COLO668 (cell line): ENCODE measurements around the gene AGFG2.

Experiments used
- DNase-seq: peaks from one replicate; lab custom pipeline; 2025; ENCODE audit not compliant: unreplicated experiment; lab: John Stamatoyannopoulos, UW

AGFG2 gene

DNA sequence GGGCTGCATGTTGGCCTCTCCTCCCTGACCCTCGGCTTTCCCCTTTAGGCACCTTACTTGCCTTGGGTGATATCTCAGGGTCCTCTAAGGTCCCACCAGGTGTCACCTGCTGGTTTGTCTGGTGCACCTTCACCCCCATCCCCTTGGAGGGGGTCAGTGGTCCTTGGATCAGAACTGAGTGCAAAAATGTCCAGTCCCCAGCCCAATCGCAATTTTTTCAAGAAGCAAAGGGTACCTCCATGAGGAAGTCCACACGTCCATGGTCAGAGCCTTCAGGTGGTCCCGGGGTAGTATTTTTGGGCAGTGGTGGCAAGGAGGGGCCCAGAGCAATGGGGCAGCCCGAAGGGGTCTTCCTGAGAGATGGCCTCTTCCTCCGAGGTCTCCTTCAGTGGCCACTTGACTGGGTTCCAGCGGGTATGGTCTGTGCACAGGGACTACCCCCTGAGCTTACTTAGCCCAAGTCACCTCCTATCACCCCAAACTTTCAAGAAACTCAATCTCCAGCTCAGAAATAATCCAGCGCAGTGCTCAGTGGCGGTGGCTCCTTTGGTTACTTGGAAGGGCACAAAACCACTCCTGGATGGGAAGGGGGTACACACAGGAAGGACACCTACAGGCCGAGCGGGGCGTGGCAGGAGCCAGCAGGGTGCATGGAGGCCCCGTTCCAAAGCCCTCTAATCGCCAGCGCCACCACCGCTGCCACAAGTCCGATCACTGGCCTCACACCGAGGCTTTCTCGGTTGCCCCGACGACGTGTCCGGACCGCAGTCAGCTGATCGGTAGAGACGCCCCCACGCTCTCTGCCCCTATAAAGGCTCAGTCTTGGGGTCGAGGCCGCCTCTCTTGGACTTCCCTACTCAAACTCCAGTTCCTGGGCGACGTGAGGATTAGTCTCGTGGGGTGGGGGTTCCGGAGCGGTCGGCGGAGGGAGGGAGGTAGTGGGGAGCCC lies 30.2 kb downstream of the AGFG2 start:
- peak; percentile 79 for DNase-seq

DNA sequence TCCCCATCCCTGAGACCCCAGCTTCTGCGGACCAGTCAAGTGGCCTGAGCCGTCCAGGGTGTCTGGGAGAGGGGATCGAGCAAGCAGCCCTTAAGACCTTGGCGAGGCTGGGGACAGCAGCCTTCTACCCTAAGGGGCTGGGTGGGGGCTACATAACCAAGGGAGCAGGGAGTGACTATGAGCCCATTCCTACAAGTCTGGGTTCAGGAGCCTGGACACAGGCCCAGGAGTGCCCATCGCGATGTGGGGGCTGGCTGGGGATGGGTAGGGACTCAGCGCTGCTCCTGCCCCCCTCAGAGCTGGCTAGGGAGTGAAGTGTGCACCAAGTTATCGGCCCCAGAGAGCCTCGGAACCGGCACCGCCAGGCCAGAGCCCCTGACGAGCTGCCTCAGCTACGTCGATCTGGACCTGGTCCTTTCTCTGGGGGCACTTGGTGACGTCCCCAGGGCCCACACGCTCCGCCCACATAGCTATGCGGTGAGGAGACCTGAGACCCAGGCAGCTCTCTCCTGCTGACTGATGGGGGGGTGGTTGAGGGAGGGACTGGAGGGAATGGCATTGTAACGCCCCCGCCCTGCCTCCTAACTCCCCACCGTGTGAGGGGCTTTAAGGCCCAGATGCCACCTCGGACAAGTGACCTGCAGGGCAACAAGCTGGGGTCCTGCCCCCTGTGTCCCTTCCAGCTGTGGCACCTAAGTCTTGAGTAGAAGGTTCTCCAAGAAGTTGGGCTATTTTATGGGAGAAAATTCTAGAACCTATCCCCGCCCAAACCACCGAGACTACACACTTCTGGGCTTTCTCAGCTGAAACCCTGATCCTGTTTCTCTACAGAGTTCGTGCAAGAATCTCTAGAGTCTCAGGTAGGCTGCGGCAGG lies 32.2 kb downstream of the AGFG2 start:
- peak; percentile 5 for DNase-seq

DNA sequence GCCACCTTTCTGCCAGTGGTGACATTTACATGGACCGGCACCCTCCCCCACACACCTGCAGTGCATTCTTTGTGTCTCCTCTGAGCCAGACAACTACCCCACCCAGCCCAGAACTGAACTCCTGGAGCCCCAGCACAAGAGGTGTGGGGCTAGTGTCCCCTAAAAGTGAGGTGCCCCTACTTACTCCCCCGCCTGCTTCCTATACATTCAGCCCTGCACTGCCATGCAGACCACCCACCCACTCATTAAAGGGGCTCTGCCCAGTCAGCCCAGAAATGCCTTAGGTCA lies 32.8 kb downstream of the AGFG2 start:
- DNase-seq: peak; percentile 11

DNA sequence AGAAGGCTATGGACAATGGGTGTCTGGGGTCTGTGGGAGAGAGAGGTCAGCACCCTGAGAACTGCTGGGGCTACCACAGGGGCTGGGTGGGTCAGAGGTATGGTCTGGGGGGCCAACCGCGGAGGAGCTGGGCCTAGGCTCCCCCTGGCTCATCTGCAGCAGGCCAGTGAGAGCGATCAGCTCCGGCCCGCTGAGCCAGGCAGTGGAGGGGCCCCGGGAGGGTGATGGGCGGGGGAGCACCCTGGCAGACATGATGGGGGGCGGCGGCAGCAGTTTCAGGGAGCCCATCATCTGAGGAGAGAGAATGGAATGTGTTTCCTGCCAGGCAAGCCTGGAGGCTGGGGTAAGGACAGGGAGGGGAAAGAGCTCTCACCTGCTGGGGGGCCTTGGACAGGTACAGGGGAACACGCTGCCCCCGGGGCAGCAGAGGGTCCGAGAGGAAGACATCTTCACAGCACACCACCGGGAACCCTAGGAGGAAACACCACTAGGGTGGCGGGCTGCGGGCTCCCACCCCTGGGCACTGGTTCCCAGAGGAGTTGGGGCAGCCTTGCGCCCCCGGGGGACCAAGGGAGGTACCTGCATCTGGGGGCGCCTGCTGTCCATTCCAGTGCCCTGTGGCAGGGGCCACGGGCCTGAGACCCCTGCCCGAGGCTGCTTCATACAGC lies 33.4 kb downstream of the AGFG2 start:
- no peak for DNase-seq

DNA sequence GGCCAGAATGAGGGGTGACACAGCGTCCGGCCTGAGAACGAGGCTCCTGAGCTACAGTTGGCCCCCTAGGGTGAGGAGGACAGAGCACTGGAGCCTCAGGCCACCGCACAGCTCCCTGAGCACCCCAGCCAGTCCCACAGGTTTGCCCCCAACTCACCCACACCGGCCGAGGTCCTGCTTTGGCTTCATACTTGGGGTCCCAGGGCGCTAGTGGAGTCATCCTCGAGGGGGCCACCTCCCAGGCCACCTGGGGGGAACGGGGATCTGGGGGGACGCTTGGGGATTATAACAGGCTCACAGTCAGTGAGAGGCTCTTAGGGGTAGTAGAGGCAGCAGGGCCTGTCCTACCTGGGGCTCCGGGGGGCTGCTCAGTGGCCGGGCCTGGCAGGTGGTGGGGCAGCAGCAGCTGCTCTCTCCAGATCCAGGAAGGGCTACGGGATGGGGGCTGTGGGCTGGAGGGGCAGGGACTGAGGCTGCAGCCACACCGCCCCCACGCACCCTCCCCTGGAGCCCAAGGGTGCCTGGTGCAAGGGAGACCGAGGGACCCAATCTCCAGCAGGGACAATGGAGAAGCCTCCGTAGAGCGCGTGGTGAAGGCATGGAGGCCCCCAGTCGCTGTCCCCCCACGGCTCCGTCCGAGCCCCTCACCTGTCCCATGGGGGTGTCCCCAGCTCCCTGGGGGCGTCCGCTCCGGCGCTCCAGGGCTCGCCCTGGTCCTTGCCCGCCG lies 34.1 kb downstream of the AGFG2 start:
- no peak for DNase-seq

DNA sequence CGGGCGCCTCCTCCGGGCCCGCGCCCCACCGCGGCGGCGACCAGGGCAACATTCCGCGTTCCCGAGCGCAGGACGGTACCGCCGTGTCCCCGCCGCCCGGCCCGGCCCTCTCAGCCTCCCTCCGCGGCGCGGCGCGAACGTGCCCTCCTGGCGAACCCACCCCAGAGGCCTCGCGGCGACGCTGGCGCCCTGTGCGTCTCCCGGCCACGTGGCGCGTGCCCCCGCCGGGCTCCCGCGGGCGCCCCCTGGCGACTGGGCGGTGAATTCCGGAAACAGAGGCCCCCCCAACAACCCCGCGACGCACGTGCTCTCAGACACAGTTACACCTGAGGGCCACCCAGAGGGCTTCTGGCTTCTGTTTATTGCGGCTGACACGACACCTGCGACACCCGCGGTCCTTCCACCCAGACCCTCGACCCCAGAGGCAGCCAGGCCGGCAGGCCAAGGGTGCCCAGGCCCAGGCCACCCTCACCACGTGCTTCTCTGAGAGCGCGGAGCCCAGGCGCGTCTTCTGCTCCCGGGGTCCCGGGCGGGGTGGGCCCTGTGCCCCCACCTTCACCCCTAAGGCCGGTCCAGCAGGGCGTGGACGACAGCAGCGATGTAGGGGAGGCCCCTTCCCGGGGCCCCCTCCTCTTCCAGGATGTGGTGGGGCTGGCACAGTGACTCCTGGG lies 34.8 kb downstream of the AGFG2 start, which contains the start of gene SAP25:
Gene SAP25 (minus strand): TSS at position 210 of the 671 bp plus-strand sequence. CDS start 158 bp downstream, at position 52.
- DNase-seq: no peak

DNA sequence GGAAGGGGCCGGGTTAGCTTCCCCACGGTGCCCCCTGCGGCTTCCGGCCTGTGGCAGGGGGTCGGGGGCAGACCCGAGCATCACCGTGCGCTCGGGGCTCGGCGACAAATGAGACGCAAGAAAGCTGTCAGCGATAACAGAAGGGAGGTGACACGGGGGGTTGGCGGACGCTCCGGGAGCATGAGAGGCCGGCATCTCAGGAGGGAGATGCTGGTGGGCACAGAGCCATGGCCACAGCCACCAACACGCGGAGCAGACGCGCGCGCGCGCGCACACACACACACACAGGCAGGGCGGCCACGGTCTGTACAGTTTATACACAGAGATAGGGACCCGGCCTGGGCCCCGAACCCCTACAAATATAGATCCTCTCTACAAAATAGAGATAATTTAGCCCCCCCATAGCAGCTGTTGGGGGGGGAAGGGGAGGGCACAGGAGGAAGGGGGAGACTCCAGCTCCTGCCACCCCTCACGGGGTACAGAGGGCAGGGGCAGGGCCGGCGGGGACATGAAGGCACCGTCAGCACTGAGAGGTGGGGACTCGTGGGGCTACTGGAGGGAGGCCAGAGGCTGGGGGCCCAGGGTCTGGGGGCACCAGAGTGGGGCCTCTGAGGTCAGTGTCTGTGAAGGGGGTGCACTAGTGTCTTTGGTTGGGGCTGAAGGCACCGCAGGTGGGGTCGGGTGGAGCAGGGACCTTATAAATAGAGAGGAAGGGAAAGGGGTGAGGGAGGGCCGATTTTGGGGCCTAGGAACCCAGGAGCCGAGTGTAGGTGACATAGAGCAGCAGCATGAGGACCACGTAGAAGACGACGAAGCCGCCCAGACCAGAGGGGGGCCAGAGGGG lies 35.6 kb downstream of the AGFG2 start:
- no peak for DNase-seq

DNA sequence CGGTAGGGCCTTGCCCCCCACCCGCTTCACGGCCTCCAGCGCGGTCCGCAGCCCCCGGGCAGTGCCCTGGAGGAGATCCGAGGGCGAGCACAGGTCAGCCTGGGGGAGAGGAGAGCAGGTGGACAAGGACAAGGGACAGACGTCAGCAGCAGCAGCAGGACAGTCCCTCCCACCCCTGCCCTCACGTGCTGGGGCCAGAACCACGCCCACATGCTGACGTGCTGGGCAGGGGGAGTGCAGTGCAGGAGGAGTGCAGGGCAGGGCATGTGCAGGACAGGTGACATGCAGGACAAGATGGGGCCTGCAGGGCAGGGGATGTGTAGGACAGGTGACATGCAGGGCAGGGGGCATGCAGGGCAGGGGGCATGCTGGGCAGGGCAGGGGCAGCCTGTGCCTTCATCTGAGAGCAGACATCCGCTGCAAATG lies 36.2 kb downstream of the AGFG2 start:
- no peak for DNase-seq

DNA sequence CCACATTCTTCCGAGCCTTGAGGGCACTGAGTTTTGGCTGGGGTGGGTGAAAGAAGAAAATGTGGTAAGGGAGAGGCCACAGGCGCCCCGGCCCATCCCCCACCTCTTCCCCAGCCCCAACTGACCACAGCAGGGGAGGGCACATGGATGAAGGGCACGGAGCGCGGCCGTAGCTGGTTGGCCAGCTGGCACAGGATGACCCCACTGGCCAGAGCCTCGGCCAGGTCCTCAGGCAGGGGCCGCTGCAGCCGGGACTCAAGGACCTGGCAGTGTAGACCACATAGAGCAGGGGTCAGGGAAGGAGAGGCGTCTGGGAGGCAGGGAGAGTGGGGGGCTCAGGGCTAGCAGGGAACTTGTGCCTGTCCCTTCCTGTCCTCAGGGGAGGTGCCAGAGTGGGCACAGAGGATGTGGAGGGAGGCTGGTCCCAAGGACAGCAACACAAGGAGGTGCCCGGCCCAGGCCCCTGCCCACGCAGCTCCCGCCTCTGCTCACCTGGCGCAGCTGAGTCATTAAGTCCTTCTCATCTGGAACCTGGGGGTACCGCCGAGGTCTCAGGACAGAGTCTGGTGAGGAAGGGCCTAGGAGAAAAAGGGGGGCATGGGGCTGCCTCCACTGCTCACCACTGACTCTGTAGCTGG lies 36.9 kb downstream of the AGFG2 start:
- no peak for DNase-seq

DNA sequence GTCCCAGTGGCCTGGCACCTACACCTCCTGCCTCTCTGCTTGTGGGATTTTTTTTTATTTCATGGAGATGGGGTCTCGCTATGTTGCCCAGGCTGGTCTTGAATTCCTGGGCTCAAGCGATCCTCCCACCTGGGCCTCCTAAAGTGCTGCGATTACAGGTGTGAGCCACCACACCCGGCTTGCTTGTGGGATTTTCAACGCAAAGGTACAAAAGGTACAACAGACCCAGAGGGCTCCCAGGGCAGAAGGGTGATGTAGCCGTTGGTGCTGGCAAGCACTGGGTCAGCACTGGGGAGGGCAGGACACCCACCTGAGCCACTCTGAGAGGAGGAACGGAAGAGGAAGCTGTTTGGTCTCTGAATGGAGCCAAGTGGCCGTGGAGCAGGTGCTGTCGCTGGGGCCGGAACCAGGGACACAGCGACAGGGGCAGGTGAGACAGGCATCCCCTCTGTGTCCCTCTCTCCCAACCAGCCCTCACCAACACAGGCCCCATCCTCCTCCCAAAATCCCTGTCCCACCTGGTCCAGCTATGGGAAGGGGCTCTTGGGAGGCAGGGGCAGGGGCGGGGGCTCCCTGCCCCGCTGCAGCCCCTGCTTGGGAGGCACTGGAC lies 37.5 kb downstream of the AGFG2 start:
- DNase-seq: no peak

DNA sequence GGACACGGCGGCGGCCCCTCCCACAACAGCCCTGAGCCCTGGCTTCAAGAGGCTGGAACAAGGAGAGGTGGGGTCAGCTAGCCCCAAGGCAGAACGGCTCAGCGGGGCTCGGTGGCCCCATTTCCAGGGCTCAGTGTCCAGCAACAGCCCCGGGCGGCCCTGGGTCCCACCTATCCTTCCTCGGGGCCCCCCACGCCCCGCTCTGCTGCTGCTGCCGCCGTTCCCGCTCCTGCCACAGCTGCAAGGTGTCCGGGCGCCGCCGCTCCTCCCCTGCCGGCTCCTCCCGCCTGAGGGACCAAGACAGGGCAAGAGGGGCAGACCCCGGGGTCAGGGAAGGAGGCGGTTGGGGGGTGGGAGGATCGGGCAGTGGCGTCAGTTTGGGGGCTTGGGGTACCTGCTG lies 38.1 kb downstream of the AGFG2 start:
- no peak for DNase-seq

DNA sequence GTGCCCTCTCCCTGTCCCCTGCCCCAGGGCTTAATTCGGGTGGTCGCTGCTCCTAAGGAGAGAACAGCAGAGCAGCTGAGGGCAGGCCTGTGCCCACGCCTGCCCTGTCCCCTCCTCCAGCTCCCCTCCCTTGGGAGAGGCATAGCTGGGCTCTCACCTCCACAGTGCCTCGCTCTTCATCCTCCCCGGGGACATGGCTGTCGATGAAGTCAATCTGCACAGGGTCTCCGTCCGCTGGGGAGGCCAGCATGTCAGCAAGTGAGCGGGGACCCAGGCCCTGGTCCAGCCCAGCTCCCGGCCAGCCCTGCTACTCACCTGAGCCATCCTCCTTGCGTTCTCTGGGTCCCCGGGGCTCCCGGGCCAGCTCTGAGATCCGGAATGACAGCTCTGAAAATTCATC lies 38.5 kb downstream of the AGFG2 start:
- no peak for DNase-seq

DNA sequence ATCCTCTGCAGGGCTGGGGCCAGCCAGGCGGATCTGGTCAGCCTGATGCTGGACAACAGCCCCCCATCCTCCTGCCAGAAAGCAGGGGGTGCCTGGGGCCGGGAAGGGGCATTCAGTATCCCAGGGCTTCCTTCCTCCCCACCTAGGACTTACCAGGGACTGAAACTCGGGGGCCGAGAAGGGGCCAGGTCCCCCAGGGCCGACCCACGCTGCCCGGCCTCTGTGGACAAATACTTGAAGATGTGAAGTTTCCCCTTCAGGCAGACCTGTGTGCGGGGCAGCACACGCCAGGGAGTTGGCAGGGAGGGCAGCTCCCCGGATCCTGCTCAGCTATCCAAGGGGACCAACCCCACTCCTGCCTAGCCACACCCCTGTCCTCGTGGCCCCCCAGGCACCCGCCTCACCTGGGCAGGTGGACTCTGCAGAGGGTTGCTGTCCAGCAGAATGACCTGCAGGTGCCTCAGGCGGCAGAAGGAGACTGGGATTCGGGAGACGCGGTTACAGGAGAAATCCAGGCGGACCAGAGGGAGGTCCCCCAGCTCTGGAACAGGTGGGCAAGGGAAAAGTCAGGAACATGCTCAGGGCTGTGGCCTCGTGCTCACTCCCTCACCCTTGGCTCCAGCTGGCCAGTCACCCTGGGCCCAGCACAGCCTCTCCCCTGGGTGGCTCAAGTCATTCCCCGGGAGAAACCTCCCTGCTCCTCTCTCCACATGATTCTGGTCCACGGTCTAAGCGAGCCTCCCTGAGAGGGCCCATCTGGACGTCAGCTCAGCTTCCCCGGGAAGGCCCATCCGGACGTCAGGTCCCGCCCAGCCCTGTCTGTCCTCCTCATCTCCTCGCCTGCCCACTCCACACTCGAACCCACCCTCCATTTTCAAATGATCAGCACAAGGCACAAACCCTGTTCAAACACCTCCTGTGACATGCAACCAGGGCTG lies 39.5 kb downstream of the AGFG2 start:
- no peak for DNase-seq

DNA sequence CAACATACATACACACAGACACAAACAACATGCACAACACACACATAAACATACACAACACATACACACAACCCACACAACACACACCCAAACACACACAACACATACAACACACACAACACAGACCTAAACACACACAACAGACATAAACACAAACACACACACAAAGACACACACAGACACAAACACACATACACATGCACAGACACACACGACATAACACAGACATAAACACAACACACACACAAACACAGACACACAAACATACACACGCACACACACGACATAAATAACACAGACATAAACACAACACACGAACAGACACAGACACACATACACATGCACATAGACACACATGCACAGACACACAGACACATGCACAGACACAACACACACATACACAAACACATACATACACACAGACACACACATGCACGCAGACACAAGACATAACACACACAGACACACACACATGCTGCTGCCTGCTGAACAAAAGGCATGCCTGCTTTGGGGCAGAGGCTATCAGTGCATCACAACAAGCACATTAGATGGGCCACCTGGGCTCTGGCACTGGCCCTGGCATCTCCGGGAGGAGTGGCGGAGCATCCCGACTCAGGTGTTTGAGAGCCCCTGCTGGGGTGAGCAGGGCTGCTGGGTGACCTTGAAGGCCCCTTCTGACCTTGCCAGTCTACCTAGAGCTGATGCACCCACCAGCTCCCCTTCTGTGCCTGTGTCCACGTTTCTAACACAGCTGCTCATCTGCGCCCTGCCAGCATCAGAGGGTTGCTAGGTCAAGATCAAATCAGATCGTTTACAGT lies 41.7 kb downstream of the AGFG2 start:
- no peak for DNase-seq

DNA sequence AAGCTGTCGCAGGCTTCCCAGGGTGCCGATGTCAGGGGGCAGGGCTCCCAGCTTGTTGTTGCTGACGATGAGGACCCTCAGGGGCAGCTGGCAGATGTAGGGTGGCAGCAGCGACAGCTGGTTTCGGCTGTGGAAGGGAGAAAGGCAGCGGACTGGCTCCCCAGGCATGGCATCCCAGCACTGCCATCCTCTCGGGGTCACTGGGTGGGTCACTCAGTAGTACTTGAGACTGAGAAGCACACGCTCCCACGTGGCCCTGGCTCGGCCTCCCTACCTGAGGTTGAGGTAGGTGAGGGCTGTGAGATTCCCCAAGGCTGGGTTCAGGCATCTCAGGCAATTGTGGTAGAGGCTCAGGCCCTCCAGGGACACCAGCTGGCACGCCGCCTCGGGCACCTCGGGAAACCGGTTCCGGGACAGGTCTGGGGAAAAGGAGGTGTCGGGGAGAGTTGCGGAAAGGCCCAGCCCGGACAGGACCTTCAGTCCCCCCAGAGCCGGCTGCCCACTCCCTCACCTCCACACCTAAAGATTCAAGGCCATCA lies 43.1 kb downstream of the AGFG2 start:
- no peak for DNase-seq

DNA sequence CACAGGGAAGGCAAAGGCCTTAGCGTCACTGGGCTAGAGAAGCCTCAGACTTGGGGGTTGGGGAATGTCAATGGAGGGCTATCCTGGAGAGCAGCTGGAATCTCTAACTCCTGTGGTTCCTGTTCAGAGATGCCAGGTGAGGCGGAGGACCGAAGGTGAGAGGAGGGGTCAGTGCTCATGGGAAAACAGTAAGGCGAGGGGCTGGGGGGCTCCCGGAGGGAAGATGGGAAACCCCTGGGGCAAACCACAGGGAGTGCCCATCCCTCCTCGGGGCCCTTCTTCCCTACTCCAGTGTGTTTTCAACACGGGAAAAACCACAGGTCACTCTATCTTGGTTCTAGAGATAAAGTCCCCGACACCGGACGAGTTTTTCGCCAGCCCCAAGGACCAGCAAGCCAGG lies 43.6 kb downstream of the AGFG2 start:
- DNase-seq: no peak
